Activated naive CD8-positive, alpha-beta T cell treated with anti-CD3 and anti-CD28 coated beads, Interleukin-2, amount 50 U/mL, for 16 hours (primary cell): ENCODE data around the gene GTPBP3.
"Not testable (repeated sequence)": the region's sequence is repeated elsewhere in the genome, so short reads cannot be mapped to it uniquely, and the experiment has no call there.

Source experiments
- DNase-seq: peaks from one replicate; pipeline ENCODE4 v3.0.0-alpha.2; 2020; ENCODE audit warnings: low read depth, low spot score

GTPBP3 gene

DNA sequence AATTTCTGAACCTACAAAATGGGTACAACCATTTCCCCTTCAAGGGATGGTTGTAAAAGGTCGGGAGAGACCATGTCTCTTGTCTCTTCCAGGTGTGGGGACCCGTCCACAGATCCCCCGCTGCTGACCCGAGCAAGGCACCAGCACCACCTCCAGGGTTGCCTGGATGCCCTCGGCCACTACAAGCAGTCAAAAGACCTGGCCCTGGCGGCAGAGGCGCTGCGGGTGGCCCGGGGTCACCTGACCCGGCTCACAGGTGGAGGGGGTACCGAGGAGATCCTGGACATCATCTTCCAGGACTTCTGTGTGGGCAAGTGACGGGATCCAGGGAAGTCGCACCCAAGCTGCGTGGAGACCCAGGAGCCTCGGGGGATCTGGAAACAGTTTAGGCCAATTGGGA is 4.0 kb downstream of the GTPBP3 start:
- DNase-seq, result no peak

DNA sequence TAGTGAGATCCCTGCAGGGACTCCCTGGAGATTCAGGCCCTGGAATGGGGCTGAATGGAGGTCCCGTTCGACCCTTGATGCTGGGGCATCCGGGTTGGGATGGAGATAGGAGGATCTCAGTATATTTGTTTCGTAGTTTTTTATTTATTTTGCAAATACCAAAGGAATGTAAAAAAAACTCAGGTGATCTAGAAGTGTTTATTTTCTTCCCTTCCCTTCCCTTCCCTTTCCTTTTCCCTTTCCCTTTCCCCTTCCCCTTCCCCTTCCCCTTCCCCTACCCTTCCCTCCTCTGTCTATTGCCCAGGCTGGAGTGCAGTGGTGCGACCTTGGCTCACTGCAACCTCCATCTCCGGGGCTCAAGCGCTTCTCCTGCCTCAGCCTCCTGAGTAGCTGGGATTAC is 4.5 kb downstream of the GTPBP3 start:
- no peak for DNase-seq

DNA sequence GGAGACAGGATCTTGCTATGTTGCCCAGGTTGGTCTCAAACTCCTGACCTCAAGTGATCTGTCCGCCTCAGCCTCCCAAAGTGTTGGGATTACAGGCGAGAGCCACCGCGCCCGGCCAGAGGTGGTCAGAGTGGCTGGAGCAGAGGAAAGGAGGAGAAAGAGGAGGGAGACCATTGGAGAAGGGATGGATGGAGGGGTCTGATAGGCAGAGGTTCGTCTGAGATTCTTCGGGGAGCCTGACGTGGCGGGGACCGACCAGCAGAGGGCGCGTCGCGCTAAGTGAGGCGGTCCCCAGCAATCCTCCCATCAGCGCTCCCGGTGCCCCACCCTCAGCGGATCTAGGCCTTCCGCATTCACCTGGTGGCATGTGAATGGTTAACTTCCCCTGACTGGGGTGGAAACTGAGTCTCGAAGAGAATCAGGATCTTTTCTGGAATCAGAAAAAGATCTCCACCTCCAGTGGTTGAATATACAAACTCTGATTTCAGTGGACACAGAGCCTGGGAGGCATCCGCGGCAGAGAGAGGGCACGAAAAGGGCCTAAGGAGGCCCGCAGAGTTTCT is 8.8 kb downstream of the GTPBP3 start:
- peak; percentile 60 for DNase-seq

DNA sequence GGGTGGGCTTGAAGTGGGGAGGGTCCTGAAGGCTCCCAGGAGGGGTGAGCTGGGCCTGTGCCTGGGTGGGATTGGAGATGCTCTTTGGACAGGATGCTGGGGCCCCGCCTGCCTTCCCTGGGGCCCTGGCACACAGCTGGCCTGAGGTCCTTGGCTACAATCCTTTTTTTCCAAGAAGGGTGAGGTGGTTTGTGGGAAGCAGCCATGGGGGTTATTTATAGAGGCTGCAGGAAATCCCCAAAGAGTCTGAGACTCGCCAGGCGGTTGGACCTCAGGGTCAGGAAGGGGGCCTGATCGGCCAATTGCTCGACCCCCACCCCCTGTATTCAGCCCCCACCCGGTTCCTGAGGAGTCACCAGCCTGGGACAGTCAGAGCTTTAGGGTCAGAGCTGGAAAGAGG is 10.0 kb downstream of the GTPBP3 start:
- no peak for DNase-seq

DNA sequence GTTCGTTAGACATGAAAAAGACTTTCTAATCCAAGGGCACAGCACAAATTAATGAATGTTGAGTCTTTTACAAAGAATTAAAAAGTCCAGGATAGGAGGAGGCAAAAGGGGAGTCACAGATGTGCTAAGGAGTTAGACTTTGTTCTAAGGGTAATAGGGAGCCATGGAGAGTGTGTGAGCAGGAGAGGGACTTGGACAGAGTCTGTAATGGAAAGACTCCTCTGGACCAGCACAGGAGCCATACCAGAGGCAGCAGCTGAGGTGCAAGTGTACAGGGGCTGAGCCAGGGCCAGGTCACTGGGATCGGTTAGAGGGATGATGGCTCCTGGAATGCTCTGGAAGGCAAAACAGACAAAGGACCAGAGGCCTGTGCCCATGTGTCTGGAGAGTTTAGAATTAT is 10.5 kb downstream of the GTPBP3 start:
- DNase-seq, result no peak

DNA sequence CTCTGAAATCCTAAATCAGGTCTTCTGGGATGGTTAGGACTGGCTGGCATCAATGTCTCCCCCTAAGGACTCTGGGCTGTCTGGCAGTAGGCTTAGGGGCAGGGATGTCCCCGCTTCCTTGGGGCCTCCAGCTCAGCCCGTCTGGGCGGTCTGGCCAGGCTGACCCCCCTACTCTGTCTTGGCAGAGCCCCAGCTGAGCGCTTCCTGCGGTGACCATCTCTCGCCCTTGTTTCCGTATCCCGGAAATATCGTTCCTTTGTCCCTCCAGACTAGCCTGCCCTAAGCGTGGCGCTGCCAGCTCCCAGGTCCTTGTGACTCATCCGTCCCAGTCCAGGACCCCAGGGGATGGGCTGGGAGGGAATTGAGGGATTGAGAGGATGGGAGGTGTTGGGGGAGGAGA is 11.3 kb downstream of the GTPBP3 start:
- no peak for DNase-seq

DNA sequence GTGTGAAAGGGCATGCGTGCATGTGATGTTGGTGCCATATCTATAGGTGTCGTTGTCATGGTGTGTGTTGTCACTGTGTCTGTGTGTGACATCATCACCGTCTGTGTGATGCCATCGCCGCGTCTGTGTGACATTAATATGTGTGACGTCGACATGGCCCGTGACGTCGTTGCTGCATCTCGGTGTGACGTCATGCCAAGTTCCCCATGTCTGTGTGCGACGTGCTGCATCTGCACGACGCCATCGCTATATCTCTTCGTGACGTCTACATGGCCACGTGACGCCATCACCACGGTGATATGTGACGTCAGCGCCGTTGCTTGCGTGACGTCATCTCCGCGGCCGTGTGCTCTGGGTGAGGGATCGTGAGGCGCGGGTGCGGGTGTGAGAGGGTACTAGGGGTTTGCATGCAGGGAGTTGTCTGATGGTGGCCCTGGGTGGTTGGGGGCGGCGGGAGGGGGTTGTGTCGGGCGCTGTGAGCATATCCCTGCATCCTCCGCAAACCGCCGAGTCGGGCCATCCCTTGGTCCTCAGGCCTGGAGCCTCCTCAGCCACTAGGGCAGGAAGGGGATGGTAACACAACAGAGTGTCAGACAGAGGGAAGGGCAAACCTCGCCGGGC is 14.6 kb downstream of the GTPBP3 start:
- DNase-seq, result no peak

DNA sequence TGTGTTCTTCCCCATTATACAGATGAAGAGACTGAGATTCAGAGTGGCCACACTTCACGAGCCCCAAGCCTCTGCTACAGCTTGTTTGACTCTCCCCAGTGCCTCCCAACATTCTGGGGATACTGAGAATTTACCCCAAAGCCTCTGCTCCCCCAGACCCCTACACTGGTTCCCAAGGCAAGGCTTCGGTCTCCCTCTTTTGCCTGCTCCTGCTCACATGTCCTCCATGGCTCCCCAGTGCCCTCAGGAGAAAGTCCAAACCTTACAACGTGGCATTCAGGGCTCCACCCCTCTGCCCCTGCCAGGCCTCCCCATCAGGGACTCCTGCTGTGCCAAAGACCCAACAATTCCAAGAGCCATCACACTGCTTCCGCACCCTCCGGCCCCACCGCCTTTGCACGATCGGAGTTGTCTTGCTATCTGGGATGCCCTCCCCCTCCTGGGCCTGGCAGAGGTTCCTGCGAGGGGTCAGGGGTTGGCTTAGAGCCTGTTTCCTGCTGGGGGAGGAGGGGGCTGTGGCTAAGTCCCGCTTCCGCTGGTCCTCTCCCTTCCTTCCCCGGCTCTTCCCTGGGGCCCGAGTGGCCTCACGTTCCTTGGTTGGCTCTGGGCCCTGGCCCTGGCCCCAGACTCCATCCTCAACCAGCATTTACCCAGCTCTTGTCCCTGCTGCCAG is 15.4 kb downstream of the GTPBP3 start:
- DNase-seq, result no peak

DNA sequence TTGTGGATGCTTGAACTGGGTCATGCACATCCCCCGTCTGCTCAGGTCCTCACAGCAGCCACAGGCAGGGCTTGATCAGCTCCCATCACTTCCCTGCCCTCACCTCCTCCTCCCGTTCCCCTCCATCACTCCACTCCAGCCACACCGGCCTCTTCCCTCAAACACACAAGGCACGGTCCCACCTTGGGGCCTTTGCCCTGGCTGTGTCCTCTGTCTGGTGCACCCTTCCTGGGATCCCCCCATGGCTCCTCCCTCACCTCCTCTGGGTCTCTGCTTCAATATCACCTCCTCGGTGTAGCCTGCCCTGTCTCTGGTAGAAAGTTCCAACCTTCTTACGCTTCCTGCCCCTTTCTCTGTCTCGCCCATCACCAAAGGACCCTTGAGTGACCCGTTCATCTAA is 16.0 kb downstream of the GTPBP3 start:
- no peak for DNase-seq

DNA sequence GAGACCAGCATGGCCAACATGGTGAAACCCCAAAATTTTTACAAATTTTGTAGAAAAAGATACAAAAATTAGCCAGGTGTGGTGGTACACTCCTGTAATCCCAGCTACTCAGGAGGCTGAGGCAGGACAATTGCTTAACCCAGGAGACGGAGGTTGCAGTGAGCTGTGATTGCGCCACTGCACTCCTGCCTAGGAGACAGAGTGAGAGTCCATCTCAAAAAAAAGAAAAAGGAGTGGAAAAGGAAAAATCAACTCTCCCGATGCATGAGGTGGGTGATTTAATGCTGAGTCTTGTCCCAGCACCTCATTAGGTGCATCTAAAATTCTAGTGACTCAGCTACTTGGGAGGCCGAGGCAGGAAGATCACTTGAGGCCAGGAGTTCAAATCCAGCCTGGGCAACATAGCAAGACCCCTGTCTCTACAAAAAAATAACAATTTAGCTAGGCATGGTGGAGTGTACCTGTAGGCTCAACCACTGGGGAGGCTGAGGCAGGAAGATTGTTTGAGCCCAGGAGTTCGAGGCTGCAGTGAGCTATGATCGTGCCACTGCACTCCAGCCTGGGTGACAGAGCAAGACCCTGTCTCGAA is 19.8 kb downstream of the GTPBP3 start:
- no peak for DNase-seq

DNA sequence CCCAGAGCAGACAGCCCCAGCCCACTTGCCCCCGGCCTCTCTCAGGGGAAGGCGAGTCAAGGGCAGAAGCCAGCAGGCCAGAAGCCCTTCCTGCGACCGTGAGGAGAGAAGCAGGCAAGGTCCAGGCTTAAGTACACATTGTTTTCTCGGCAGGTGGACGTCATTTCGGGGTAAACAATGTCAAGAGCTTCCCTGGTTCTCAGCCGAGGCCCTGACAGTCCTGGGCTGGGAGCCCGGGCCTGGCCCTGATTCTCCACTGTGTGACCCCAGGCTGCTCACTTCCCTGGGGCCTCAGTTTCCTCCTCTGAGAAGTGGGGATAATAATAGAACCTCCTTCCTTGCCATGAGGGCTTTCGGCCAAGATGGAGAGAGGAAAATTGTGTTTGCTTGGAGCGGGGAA is 20.4 kb downstream of the GTPBP3 start:
- no peak for DNase-seq

DNA sequence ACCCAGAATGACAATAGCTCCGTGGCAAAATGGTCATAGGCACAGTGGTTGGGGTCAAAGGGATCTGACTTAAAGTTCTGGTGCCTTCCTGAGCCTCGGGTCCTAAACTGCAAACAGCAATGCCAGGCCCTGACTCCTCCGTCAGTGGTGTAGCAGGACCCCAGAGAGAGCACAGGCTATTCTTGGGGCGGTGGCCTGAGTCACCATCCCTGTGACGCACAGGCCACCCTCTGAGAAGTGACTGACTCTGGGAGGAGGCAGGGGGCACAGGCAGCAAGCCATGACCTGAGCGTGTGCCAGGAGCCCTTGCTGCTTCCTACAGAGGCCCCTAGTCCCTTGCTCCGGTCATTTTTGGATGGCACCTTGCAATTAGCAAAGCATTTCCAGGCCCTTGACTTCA is 21.0 kb downstream of the GTPBP3 start:
- no peak for DNase-seq

DNA sequence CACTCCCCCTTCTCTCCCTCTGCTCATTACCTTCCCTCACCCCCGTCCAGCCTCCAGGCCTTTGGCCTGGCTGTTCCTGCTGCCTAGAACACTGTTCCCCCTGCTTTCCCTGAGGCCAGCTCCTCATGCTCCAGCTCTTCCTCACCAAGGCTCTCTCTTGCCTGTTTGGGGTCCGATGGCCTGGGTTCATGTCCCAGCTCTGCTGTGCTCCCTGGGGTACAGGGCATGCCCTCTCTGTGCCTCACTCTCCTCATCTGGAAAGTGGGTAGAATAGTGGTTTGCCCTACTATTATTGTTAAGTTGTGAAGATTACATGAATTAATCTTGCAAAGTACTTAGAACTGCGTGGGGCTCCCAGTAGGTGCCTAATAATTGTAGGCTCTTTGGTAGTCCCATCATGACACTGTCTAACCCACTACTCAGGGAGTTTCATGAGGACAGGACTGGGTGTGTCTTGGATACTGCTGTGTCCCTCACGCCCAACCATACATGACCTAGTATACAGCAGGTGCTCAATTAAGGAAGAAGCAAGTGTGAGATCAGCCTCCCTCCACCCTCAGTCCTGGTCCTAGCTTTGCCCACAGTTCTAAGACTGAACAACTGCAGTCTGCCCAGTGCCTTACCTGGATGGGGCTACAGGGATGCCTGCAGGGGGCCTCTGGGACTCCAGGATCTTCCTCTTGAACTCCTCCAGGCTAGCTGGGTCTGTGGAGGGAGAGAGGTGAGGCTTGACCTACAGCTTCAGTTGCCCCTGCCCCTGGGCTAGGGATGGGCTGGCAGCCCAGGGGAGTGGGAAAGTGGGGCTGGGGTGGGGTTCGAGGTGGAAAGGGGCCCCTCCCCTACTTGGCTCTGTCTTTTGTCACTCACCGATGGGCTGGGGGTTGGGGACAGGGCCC is 22.8 kb downstream of the GTPBP3 start:
- DNase-seq, result no peak

DNA sequence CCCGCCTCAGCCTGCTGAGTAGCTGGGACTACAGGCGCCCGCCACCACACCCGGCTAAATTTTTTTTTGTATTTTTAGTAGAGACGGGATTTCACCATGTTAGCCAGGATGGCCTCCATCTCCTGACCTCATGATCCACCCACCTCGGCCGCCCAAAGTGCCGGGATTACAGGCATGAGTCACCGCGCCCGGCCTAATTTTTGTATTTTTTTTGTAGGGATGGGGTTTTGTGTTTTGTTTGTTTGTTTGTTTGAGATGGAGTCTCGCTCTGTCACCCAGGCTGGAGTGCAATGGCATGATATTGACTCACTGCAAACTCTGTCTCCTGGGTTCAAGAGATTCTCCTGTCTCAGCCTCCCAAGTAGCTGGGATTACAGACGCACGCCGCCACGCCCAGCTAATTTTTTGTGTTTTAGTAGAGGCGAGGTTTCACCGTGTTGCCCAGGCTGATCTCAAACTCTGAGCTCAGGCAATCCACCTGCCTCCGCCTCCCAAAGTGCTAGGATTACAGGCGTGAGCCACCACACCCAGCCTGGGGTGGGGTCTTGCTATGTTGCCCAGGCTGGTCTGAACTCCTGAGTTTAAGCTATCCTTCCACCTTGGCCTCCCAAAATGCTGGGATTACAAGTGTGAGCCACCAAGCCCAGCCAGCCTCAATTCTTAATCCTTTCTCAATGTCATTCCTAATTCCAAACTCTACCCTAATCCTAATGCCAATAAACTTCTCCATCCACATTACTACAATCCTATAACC is 26.7 kb downstream of the GTPBP3 start:
- DNase-seq, result not testable (repeated sequence)

DNA sequence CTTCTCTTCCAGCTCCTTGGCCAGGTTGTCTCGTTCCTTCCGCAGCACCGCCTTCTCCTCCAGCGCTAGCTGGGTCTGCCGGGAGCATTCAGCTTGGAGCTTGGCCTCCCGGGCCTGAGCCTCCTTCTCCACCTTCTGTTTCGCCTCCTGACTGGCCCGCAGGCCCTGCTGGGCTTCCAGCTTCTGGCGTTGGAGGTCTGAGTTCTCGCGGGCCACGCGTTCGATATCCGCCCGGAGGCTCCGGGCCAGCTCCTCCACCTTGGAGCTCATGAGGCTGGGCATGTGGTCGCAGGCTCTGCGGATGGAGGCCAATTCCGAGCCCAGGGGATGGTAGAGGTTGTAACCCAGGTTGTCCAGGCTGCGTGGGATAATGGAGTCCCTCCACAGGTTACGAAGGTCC is 28.0 kb downstream of the GTPBP3 start:
- DNase-seq, result no peak

DNA sequence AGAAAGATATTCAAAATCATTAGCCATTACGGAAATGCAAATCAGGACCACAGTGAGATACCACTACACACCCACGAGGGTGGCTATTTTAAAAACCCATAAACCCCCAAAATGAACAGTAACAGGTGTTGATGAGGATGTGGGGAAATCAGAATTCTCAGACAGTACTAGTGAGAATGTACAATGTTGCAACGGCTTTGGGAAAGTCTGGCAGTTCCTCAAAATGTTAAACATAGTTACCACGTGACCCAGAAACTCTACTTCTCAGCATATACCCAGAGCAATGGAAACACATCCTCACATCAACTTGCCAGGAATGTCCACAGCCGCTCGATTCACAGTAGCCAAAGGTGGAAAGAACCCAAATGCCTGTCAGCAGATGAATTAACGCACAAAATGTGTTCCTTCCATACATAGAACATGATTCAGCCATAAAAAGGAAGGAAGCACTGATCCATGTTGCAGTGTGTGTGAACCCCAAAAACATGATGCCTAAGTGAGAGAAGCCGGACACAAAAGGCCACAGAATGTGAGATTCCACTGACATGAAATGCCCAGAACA is 32.8 kb downstream of the GTPBP3 start:
- DNase-seq, result no peak

DNA sequence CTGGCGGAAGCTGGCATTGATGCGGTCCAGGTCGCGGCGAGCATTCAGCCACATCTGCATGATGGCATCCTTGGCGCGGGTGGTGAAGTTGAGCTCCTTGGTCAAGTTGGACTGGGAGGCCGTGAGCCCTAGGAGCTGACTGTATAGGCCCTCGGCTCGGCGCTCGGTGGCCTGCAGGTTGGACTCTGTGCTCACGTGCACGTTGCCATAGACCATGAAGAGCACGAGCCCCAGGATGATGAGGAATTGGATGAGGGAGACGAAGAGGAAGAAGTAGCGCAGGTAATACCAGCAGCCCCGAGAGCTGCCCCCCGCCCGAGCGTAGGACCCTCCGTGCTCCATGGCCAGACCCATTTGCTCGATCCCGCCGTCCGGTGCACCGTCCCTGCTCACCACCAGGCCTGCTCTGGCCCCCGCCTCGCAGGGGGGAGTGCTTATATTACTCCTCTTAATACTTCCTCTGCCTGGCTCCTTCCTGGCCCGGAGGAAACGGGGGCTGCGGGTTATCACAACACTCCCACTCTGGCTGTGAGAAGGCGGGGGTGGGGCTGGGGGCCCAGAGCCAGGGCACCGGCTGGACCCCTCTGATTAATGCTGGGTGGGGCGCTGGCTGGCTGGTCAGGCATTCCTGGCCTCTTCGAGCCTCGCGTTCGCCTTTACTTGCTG is 39.7 kb downstream of the GTPBP3 start, which contains the start of gene PLVAP:
TSS of gene PLVAP (minus strand) at position 408 of the 666 bp plus-strand sequence. CDS start at position 354, 54 bp downstream.
- DNase-seq, result no peak

DNA sequence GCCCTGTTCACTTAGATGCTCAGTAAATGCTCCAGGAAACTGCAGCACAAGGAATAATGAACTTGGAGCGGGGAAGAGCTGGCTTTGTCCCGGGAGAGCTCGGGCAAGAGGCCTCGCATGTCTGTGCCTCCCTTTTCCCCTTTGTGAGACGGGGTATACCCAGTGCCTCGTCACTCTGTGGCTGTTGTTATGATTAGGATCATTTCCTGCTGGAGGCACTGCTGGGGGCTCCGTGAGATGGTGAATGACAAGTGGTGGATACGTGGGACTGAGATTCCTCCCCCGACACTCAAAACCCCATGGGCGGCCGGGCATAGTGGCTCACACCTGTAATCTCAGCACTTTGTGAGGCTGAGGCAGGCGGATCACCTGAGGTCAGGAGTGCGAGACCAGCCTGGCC is 40.9 kb downstream of the GTPBP3 start:
- DNase-seq, result no peak

DNA sequence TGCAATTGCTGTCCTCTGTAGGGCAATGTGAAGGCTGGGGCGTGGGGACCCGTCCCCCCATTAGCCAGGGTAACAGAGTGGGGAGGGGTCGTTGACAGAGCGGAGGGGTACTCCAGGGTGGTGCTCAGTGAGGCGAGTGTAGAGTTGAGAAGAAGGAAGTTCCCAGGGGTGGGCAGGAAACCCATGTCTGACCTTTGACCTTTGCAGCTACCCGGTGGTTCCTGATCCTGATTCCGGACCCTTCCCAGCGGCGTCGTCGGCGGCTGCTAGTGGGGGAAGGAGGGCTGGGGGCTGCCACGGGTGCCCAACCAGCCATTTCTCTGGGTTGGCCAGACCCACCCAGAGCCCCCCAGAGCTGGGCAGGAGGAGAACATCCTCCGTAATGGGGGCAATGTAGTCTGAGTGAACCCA is 41.9 kb downstream of the GTPBP3 start:
- no peak for DNase-seq

DNA sequence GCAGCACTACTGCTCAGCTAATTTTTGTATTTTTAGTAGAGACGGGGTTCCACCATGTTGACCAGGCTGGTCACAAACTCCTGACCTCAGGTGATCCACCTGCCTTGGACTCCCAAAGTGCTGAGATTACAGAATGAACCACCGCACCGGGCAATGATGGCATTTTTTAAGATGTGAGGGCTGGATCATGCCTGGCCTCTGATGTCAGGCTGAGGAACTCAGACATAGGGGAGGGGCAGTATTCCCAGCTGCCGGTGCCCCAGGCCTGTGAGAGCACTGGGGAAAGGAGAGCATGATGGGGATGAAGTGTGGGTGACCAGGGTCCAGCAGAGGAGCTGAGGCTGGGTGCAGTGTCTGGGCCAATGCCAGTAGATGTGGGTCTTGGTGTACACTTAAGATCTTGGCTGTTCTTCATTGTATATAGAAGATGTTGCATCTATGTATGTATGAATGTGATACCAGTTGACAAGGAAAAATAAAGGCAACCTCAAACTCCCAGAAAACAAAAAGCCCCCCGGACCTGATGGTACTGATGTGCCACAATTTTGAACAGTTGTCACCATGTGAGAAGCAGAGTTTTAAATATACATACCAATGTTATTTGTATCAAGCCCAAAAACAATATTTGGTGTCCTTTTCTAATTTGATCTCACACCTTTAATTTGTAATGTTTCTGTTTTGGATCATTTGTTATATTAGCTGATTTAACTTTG is 43.2 kb downstream of the GTPBP3 start:
- no peak for DNase-seq
